ENCODE data around the gene CARMIL1.

- TF ChIP-seq GATA3 (IDR thresholded peaks at IDR 0.05; ENCODE audit: low read depth, low read length), result no peak
- no peak for TF ChIP-seq GATA2 (IDR thresholded peaks at IDR 0.05; ENCODE audit: low read depth, low read length)
Observed at GRCh38 chr6:25239498-25239897, 39.7 kb upstream of the CARMIL1 start.

All from SH-SY5Y (cell line).